Kidney (tissue), 14 donors: ENCODE measurements around the gene CHRNB2. TPM values are rescaled to one million over a fixed set of nuclear protein-coding genes. Genes with fewer than 3 reads are reported as not detected.

ENCODE experiments used
- DNase-seq, 5 donors: peaks; one replicate each; pipeline ENCODE4 v3.0.0-alpha.2; 2013 to 2020
- FAIRE-seq: peaks from 2 replicates; lab custom pipeline; 2012; peaks lifted over from hg19 to GRCh38; lab: Jason Lieb, UNC
- H3K27ac ChIP-seq, 2 donors: one replicate each; pipeline ENCODE4 v1.7.0; 2013; ENCODE audit warnings: low read depth in 2 of 2, low read length in 2 of 2, inconsistent platforms in 1 of 2
- H3K27me3 ChIP-seq: one replicate; pipeline ENCODE4 v1.7.1; 2013; ENCODE audit warnings: low read length, inconsistent platforms; ENCODE audit not compliant: control insufficient read depth, insufficient read depth
- H3K36me3 ChIP-seq, 3 donors: one replicate each; pipeline versions ENCODE4 v1.7.0 to v1.7.1; 2013; ENCODE audit warnings: low read length in 3 of 3, control low read depth in 1 of 3, inconsistent platforms in 1 of 3; ENCODE audit not compliant: insufficient read depth in 3 of 3, control insufficient read depth in 2 of 3
- H3K4me1 ChIP-seq, 3 donors: one replicate each; pipeline versions ENCODE4 v1.7.0 to v1.7.1; 2013; ENCODE audit warnings: low read length in 3 of 3, inconsistent platforms in 1 of 3, low read depth in 1 of 3; ENCODE audit not compliant: control insufficient read depth in 2 of 3, insufficient read depth in 2 of 3
- H3K4me3 ChIP-seq, 3 donors: one replicate each; pipeline versions ENCODE4 v1.7.0 to v1.8.1; 2013; ENCODE audit warnings: low read length in 3 of 3, control low read depth in 1 of 3, inconsistent platforms in 1 of 3
- H3K9ac ChIP-seq, 3 donors: one replicate each; pipeline versions ENCODE4 v1.7.0 to v1.7.1; 2013; ENCODE audit warnings: low read length in 3 of 3, control low read depth in 1 of 3, inconsistent platforms in 1 of 3
- H3K9me3 ChIP-seq, 3 donors: one replicate each; pipeline versions ENCODE4 v1.7.0 to v1.7.1; 2013; ENCODE audit warnings: low read length in 3 of 3, control low read depth in 1 of 3, inconsistent platforms in 1 of 3; ENCODE audit not compliant: control insufficient read depth in 2 of 3, insufficient read depth in 1 of 3
- CTCF ChIP-seq: IDR thresholded peaks from 3 replicates; pipeline ENCODE4 v1.5.1; 2012; ENCODE audit warnings: mild to moderate bottlenecking, moderate library complexity, borderline replicate concordance; ENCODE audit not compliant: insufficient read depth; ENCODE audit errors: extremely low read depth
- intact Hi-C: fragments of 100-400 bp; cut with DNase I; formaldehyde crosslinking; loops from one replicate; pipeline ENCODE4 v1.11.1; 2022
- polyA plus RNA-seq: library from polyadenylated mRNA; stranded (reverse); fragments of 350-450 nt; fragmentation: Illumina TruSeq; extraction: RNeasy Lipid Tissue Mini Kit (QIAGEN cat#74804); gene quantifications from one replicate; pipeline ENCODE4 v1.2.3, GENCODE V29; 2014; ENCODE audit warnings: low read depth, low replicate concordance; ENCODE audit not compliant: insufficient read depth
- total RNA-seq: library from RNA; stranded (reverse); fragmentation: NEBNext Ultra II Directional; extraction: Animal tissue kit (Norgen Biotek cat#: 25700); gene quantifications from one replicate; pipeline ENCODE4 v1.2.1, GENCODE V29; 2021
- donor health status: control.
- donor health status: control.
- donor health status: control.
- donor health status: control.
- donor health status: control.
- donor health status: DM: yes; HTN: yes; CAD: no.
- donor health status: Normal renal cell carcinoma (clear cell type).

The CHRNB2 gene
- total and polyA plus RNA-seq, 2 donors from 2014 or later, result 0.60 TPM; not detected in 1

GRCh38 chr1:154583773-154584172, 16.2 kb downstream of the CHRNB2 start:
- intact Hi-C loops, result no loop called here
- Histone ChIP-seq H3K9ac (no peak overlapping the region), H3K27ac (no peak overlapping the region), H3K36me3 (peaks cover 27 to 75% (median 71%) of the 10 kb centered on the region in 3 donors), H3K4me1 (no peaks in the 10 kb centered on the region), H3K4me3 (no peak overlapping the region), H3K9me3 (no peaks in the 10 kb centered on the region), H3K27me3 (no peaks in the 10 kb centered on the region)
- DNase-seq, result no peak
- no peak for FAIRE-seq
- no peak for TF ChIP-seq CTCF

GRCh38 chr1:154584267-154584994, 16.9 kb downstream of the CHRNB2 start:
- H3K9me3 ChIP-seq, result no peaks in the 10 kb centered on the region
- no peaks in the 10 kb centered on the region for H3K4me1 ChIP-seq
- intact Hi-C loops, result no loop called here
- DNase-seq (no peak), FAIRE-seq (no peak)
- H3K4me3 ChIP-seq, result no peak overlapping the region
- peaks cover 28 to 81% (median 78%) of the 10 kb centered on the region in 3 donors for H3K36me3 ChIP-seq
- no peak overlapping the region for H3K27ac ChIP-seq
- H3K9ac ChIP-seq, result no peak overlapping the region
- no peaks in the 10 kb centered on the region for H3K27me3 ChIP-seq
- TF ChIP-seq CTCF, result no peak

- Histone ChIP-seq H3K36me3 (peaks cover 31 to 92% (median 79%) of the 10 kb centered on the region in 3 donors), H3K9ac (no peak overlapping the region), H3K27ac (no peak overlapping the region), H3K4me3 (no peak overlapping the region), H3K9me3 (no peaks in the 10 kb centered on the region), H3K27me3 (no peaks in the 10 kb centered on the region), H3K4me1 (no peaks in the 10 kb centered on the region)
- no peak for TF ChIP-seq CTCF
- intact Hi-C loops, result no loop called here
- DNase-seq (no peak), FAIRE-seq (no peak)
Observed at GRCh38 chr1:154586231-154586630, 18.7 kb downstream of the CHRNB2 start.
